Breast epithelium (tissue), 3 donors: Measurements from ENCODE around the gene RNF19B.

ENCODE experiments used
- CTCF ChIP-seq, 3 donors: fragments of 450-650 bp; IDR thresholded peaks; one replicate each; pipeline ENCODE4 v1.5.1; 2016 to 2017; ENCODE audit warnings: antibody characterized with exemption in 3 of 3, mild to moderate bottlenecking in 3 of 3, moderate library complexity in 3 of 3
- POLR2AphosphoS5 ChIP-seq, 3 donors: sonication (generic); formaldehyde crosslinking; IDR thresholded peaks; one replicate each; pipeline ENCODE4 v1.6.1; 2017; ENCODE audit warnings: antibody characterized with exemption in 3 of 3

GRCh38 chr1:32946413-32946812 lies 18.2 kb downstream of the RNF19B start:
- TF ChIP-seq CTCF (IDR thresholded peaks at IDR 0.05) (no peak), POLR2AphosphoS5 (IDR thresholded peaks at IDR 0.05) (no peak)
